IgD-negative memory B cell (primary cell): ENCODE data around the gene DLG1. TPM values are rescaled to one million over a fixed set of nuclear protein-coding genes. Genes with fewer than 3 reads are reported as not detected.

Source experiments
- H3K27ac Mint-ChIP-seq, 3 donors: one replicate each; pipeline ENCODE4 v1.8.0; 2020 to 2022; ENCODE audit warnings: mild to moderate bottlenecking in 3 of 3, mixed read lengths in 3 of 3, moderate library complexity in 1 of 3
- H3K27me3 Mint-ChIP-seq: one replicate; pipeline ENCODE4 v1.8.0; 2021; ENCODE audit warnings: mixed read lengths
- H3K36me3 Mint-ChIP-seq: one replicate; pipeline ENCODE4 v1.8.0; 2020; ENCODE audit warnings: mild to moderate bottlenecking, mixed read lengths
- H3K4me1 Mint-ChIP-seq, 3 donors: one replicate each; pipeline ENCODE4 v1.8.0; 2020 to 2022; ENCODE audit warnings: mixed read lengths in 3 of 3, mild to moderate bottlenecking in 1 of 3
- H3K4me3 Mint-ChIP-seq, 4 donors: one replicate each; pipeline ENCODE4 v1.8.0; 2020 to 2022; ENCODE audit warnings: mild to moderate bottlenecking in 4 of 4, mixed read lengths in 4 of 4, moderate library complexity in 3 of 4
- H3K9me3 Mint-ChIP-seq, 3 donors: one replicate each; pipeline ENCODE4 v1.8.0; 2020 to 2021; ENCODE audit warnings: mixed read lengths in 3 of 3, mild to moderate bottlenecking in 1 of 3
- polyA plus RNA-seq: library from polyadenylated mRNA; unstranded; fragments of 300-500 nt; fragmentation: Illumina TruSeq; gene quantifications from one replicate; pipeline ENCODE4 v1.2.3, GENCODE V29; 2021

DLG1 gene
- 28.6 TPM for polyA plus RNA-seq

DNA sequence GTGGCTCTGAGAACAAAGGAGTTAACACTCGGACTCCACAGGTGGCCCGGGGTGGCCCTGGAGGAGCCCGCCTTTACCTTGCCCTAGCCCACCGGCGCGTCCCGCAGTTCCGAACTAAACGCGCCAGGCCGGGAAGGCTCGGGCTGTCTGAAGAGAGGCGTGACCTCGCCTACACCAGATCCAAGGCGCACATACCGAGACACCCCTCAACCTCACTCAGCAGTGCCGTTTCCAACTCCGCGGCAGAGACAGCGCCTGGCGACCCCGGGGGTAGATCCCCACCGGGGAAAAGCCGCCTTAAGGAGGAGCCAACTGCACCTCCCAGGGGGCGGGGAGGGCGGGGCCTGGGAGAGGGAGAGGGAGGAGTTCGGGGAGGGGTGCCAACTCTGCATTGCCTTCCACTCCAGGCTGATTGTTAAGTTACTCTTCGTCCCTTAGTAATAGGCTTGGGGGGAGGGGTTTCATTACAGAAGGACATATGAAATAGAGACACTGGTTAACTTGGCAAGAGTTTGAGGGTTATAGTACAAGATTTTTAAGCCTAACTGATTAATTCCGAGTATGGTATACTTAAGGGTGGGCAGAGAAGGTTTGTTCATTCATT, at the start of gene DLG1:
TSS of gene DLG1 (minus strand) at position 272 of the 604 bp plus-strand sequence. CDS start 1,408 bp downstream, outside the sequence.
- peak within 1 kb of the TSS; percentile 90 to 100 (median 96) for H3K4me3 Mint-ChIP-seq
- peaks cover 16 to 26% (median 25%) of the 10 kb centered on the region in 3 donors for H3K4me1 Mint-ChIP-seq

DNA sequence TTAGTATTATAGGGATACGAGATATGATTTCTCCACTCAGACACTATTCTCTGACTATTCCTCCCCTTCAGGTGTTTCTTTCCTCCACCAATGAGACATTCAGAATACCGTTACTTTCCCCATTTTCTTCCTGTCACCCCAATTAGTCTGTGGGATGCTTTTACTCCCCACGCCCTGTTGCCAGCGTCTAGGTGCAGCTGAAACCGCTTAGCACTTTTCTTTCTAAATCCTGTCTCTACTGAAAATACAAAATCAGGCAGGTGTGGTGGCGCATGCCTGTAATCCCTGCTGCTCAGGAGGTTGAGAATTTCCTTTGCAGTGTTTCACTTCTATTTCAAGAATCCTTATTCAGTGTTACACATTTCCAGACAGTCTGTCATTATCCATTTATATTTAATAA, 49.6 kb upstream of the DLG1 start:
- H3K27ac Mint-ChIP-seq, result no peak overlapping the region
- H3K36me3 Mint-ChIP-seq, result no peaks in the 10 kb centered on the region
- no peaks in the 10 kb centered on the region for H3K4me1 Mint-ChIP-seq

More for the DNA sequence above, at the start of gene DLG1:
- H3K36me3 Mint-ChIP-seq, result peaks cover 2% of the 10 kb centered on the region
- peaks cover 21% of the 10 kb centered on the region for H3K27me3 Mint-ChIP-seq
- H3K27ac Mint-ChIP-seq, result peak within 1 kb of the TSS; percentile 92 to 99 (median 96)
- no peaks in the 10 kb centered on the region for H3K9me3 Mint-ChIP-seq

GRCh38 chr3:197345390-197345789, 47.0 kb upstream of the DLG1 start:
- Mint-ChIP-seq H3K27ac (no peak overlapping the region), H3K4me1 (no peaks in the 10 kb centered on the region), H3K9me3 (peaks cover 0 to 1% (median 0%) of the 10 kb centered on the region in 3 donors), H3K4me3 (no peak overlapping the region), H3K27me3 (peaks cover 4% of the 10 kb centered on the region), H3K36me3 (no peaks in the 10 kb centered on the region)

More for the DNA sequence above, 49.6 kb upstream of the DLG1 start:
- Mint-ChIP-seq H3K27me3 (peaks cover 11% of the 10 kb centered on the region), H3K4me3 (no peak overlapping the region), H3K9me3 (no peaks in the 10 kb centered on the region)

DNA sequence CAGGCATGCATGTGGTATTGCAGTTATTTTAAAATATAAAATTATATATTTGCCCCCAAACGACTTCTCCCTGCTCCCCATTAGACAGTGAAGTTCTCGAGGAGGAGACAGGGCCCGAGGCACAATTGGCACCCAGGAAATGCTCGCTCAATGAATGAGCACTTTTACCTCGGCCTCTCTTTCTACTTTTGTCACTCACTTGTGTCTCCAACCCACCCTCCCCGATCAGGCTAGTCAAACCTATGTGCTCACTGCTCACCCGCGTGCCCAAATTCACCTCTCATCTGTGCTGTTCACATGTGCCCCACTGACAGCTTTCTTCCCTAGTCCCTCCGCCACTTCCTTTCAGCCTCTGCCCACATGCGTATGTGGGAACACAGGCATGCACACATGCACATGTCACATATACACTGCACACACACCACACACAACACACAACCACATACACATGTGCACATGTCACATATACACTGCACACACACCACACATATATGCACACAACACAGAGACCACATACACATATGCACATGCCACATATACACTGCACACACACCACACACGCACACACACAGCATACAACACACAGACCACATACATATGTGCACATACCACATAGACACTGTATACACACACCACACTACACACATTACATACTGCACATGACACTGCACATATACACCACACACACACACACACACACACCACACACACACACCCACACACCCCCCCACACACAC, 46.3 kb upstream of the DLG1 start:
- no peak overlapping the region for H3K27ac Mint-ChIP-seq
- H3K4me1 Mint-ChIP-seq, result no peaks in the 10 kb centered on the region
- H3K27me3 Mint-ChIP-seq, result peaks cover 4% of the 10 kb centered on the region
- H3K9me3 Mint-ChIP-seq, result peaks cover 0 to 1% (median 0%) of the 10 kb centered on the region in 3 donors
- H3K4me3 Mint-ChIP-seq, result no peak overlapping the region
- H3K36me3 Mint-ChIP-seq, result no peaks in the 10 kb centered on the region

- H3K27ac Mint-ChIP-seq, result no peak overlapping the region
- no peaks in the 10 kb centered on the region for H3K36me3 Mint-ChIP-seq
- no peaks in the 10 kb centered on the region for H3K4me1 Mint-ChIP-seq
- peaks cover 1% of the 10 kb centered on the region for H3K27me3 Mint-ChIP-seq
- peaks cover 0 to 1% (median 0%) of the 10 kb centered on the region in 3 donors for H3K9me3 Mint-ChIP-seq
- no peak overlapping the region for H3K4me3 Mint-ChIP-seq
Observed at GRCh38 chr3:197343656-197344408, 45.4 kb upstream of the DLG1 start.

DNA sequence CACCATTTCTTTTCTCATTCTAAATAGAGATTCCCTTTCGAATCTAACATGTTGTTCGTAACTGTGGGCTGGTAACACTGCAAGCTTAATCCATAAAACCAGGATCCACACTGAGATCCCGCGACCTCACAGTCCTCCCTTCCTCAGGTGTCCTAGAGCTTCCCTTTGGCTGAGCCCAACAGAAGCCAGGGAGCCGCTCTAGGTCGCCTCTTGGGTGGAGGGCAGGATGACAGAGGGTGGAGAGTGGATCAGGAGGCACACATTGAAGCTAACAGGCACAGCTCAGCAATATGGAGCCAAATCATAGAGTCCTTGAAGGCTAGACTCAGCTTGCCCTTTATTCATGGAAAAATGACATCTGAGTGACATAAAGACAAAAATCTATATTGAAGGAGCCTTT, 44.7 kb upstream of the DLG1 start:
- no peak overlapping the region for H3K4me3 Mint-ChIP-seq
- peaks cover 0 to 1% (median 0%) of the 10 kb centered on the region in 3 donors for H3K9me3 Mint-ChIP-seq
- no peaks in the 10 kb centered on the region for H3K4me1 Mint-ChIP-seq
- H3K27ac Mint-ChIP-seq, result no peak overlapping the region
- H3K27me3 Mint-ChIP-seq, result peaks cover 1% of the 10 kb centered on the region
- H3K36me3 Mint-ChIP-seq, result no peaks in the 10 kb centered on the region

- Mint-ChIP-seq H3K27ac (no peak overlapping the region), H3K36me3 (no peaks in the 10 kb centered on the region), H3K27me3 (no peaks in the 10 kb centered on the region), H3K9me3 (peaks cover 0 to 1% (median 0%) of the 10 kb centered on the region in 3 donors), H3K4me1 (no peaks in the 10 kb centered on the region), H3K4me3 (no peak overlapping the region)
Observed at GRCh38 chr3:197340521-197340871, 42.1 kb upstream of the DLG1 start.

DNA sequence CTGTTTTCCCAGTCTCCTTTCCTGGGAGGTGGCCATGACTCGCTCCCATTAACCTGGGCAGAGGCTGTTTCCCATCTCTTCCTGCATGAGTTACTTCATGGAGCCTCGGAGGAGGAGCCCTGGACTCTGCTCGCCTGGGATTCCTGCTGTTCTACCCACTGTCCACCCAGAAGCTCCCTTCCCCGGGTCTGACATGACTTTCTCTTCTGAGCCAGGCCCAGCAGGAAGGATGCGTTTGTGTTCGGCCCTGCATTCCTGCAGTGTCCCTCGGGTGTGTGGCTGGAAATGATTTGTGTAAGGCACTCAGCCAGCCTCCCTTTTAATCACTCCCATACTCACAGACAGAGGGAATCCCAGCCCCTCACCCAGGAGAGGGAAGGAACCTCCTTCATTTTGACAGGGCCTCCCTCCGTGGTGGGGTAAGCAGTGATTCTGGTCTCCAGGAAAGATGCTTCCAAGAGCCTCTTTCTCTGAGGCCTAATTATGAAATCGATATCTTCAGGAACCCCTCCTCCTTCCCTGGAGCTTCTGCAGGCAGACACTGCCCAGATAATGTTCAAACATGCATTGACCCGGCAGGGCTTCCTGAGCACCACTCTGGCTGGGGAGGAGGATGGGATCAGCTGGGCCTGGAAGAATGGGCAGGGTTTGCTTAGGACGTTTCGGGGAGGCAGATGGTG, 41.6 kb upstream of the DLG1 start:
- no peak overlapping the region for H3K4me3 Mint-ChIP-seq
- H3K4me1 Mint-ChIP-seq, result no peaks in the 10 kb centered on the region
- no peaks in the 10 kb centered on the region for H3K27me3 Mint-ChIP-seq
- H3K36me3 Mint-ChIP-seq, result no peaks in the 10 kb centered on the region
- no peak overlapping the region for H3K27ac Mint-ChIP-seq
- H3K9me3 Mint-ChIP-seq, result peaks cover 0 to 1% (median 0%) of the 10 kb centered on the region in 3 donors

DNA sequence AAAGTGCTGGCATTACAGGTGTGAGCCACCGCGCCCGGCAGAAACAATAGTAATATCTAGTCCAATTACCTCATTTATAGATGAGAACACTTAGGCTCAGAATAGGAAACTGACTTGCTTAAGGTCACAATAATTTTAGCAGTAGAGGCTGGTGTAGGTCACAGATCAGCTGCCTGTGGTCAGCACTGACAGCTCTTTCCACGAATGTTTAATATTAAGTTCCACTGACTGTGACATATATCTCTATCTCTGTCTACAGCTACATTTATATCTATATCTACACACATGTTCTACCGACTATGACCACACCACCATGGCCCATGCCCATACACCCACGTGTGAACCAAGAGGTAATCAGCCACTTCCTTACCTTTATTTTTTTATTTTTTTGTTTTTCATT, 40.2 kb upstream of the DLG1 start:
- Mint-ChIP-seq H3K27ac (no peak overlapping the region), H3K9me3 (peaks cover 0 to 1% (median 0%) of the 10 kb centered on the region in 3 donors), H3K4me1 (no peaks in the 10 kb centered on the region), H3K36me3 (no peaks in the 10 kb centered on the region), H3K4me3 (no peak overlapping the region), H3K27me3 (no peaks in the 10 kb centered on the region)

GRCh38 chr3:197337656-197338055, 39.2 kb upstream of the DLG1 start:
- no peaks in the 10 kb centered on the region for H3K36me3 Mint-ChIP-seq
- H3K9me3 Mint-ChIP-seq, result peaks cover 0 to 1% (median 0%) of the 10 kb centered on the region in 3 donors
- H3K4me1 Mint-ChIP-seq, result no peaks in the 10 kb centered on the region
- H3K27ac Mint-ChIP-seq, result no peak overlapping the region
- H3K4me3 Mint-ChIP-seq, result no peak overlapping the region
- no peaks in the 10 kb centered on the region for H3K27me3 Mint-ChIP-seq

- H3K4me3 Mint-ChIP-seq, result no peak overlapping the region
- peaks cover 2% of the 10 kb centered on the region for H3K27me3 Mint-ChIP-seq
Observed at GRCh38 chr3:197337214-197337613, 38.8 kb upstream of the DLG1 start.

GRCh38 chr3:197336348-197336747, 37.9 kb upstream of the DLG1 start:
- Mint-ChIP-seq H3K4me3 (no peak overlapping the region), H3K36me3 (no peaks in the 10 kb centered on the region), H3K27ac (no peak overlapping the region), H3K4me1 (no peaks in the 10 kb centered on the region), H3K27me3 (peaks cover 2% of the 10 kb centered on the region), H3K9me3 (no peaks in the 10 kb centered on the region)

More at GRCh38 chr3:197337214-197337613, 38.8 kb upstream of the DLG1 start:
- Mint-ChIP-seq H3K36me3 (no peaks in the 10 kb centered on the region), H3K27ac (no peak overlapping the region), H3K9me3 (peaks cover 0 to 1% (median 0%) of the 10 kb centered on the region in 3 donors), H3K4me1 (no peaks in the 10 kb centered on the region)

DNA sequence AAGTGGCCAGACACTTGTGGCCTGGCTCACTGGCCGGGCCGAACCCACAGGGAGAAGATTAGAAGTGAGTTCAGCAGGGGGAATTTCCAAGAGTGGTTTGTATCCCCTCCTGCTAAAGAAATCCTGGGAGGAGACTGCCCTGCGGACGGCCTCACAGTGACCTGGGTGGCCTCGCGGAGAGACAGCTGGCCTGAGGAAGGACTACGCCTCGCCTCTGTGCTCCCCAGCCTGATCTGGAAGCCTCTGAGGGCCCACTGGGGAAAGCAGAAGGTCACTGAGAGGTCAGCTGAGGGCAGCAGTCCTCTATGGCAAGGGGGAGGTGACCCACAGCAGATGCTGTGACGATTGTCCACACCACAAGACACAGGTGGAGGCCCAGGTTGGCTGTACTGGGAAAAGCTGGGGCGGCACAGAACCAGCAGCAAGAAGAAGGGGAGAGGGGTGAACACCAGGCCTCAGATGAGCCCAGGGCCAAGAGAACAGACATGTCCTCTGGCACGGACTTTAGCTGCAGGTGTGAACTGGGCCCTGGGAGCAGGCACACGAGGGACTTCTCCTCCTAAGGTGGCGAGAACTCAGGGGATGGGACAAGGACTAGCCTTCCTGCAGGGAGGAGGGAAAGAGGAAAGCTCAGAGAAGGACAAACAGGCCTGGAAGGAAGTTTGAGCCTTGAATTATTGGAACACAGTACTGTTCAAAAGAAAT, 37.2 kb upstream of the DLG1 start:
- H3K9me3 Mint-ChIP-seq, result no peaks in the 10 kb centered on the region
- no peaks in the 10 kb centered on the region for H3K36me3 Mint-ChIP-seq
- H3K27ac Mint-ChIP-seq, result peak overlapping the region in 1 of 3 donors; percentile 63
- H3K4me1 Mint-ChIP-seq, result no peaks in the 10 kb centered on the region
- no peak overlapping the region for H3K4me3 Mint-ChIP-seq
- peaks cover 2% of the 10 kb centered on the region for H3K27me3 Mint-ChIP-seq

GRCh38 chr3:197333901-197334639, 35.7 kb upstream of the DLG1 start:
- Mint-ChIP-seq H3K36me3 (no peaks in the 10 kb centered on the region), H3K4me3 (no peak overlapping the region), H3K4me1 (peaks cover 0 to 2% (median 0%) of the 10 kb centered on the region in 3 donors), H3K27ac (no peak overlapping the region), H3K27me3 (peaks cover 2% of the 10 kb centered on the region), H3K9me3 (no peaks in the 10 kb centered on the region)
